NCI-H510A treated with DMSO at 0.1 percent for 48 hours (cell line): ENCODE data around the gene CDH6.

Experiments used
- DNase-seq: peaks from one replicate; lab custom pipeline; 2025; lab: John Stamatoyannopoulos, UW

The CDH6 gene

GRCh38 chr5:31251032-31251431 is 57.5 kb downstream of the CDH6 start:
- DNase-seq, result no peak

GRCh38 chr5:31255041-31255440 is 61.6 kb downstream of the CDH6 start:
- no peak for DNase-seq

GRCh38 chr5:31268256-31268655 is 74.8 kb downstream of the CDH6 start:
- DNase-seq, result no peak

- DNase-seq, result no peak
Measured at GRCh38 chr5:31268686-31269085, 75.2 kb downstream of the CDH6 start.

GRCh38 chr5:31269259-31269658 is 75.8 kb downstream of the CDH6 start:
- DNase-seq, result no peak

- peak; percentile 24 for DNase-seq
Measured at GRCh38 chr5:31270396-31270795, 76.9 kb downstream of the CDH6 start.

- DNase-seq, result no peak
Measured at GRCh38 chr5:31271567-31271966, 78.1 kb downstream of the CDH6 start.

- DNase-seq, result no peak
Measured at GRCh38 chr5:31273161-31273560, 79.7 kb downstream of the CDH6 start.

- DNase-seq, result no peak
Measured at GRCh38 chr5:31273631-31274378, 80.3 kb downstream of the CDH6 start.

- no peak for DNase-seq
Measured at GRCh38 chr5:31280210-31280609, 86.7 kb downstream of the CDH6 start.

GRCh38 chr5:31283326-31283725 is 89.8 kb downstream of the CDH6 start:
- no peak for DNase-seq

- no peak for DNase-seq
Measured at GRCh38 chr5:31285025-31285424, 91.5 kb downstream of the CDH6 start.

- DNase-seq, result no peak
Measured at GRCh38 chr5:31287985-31288384, 94.5 kb downstream of the CDH6 start.

- no peak for DNase-seq
Measured at GRCh38 chr5:31289429-31289828, 95.9 kb downstream of the CDH6 start.

GRCh38 chr5:31291323-31291854 is 97.9 kb downstream of the CDH6 start:
- DNase-seq, result no peak

GRCh38 chr5:31300501-31300900 is 107.0 kb downstream of the CDH6 start:
- no peak for DNase-seq

GRCh38 chr5:31301833-31302232 is 108.3 kb downstream of the CDH6 start:
- DNase-seq, result no peak

GRCh38 chr5:31303688-31304087 is 110.2 kb downstream of the CDH6 start:
- no peak for DNase-seq

- DNase-seq, result no peak
Measured at GRCh38 chr5:31317665-31318064, 124.2 kb downstream of the CDH6 start.

GRCh38 chr5:31319335-31319734 is 125.8 kb downstream of the CDH6 start:
- DNase-seq, result no peak

- no peak for DNase-seq
Measured at GRCh38 chr5:31322946-31323345, 129.5 kb downstream of the CDH6 start.

- no peak for DNase-seq
Measured at GRCh38 chr5:31324842-31325241, 131.4 kb downstream of the CDH6 start.

GRCh38 chr5:31328040-31328733 is 134.7 kb downstream of the CDH6 start:
- no peak for DNase-seq
